ENCODE measurements around the gene ZFAND6.
"Not testable (repeated sequence)": the region's sequence is repeated elsewhere in the genome, so short reads cannot be mapped to it uniquely, and the experiment has no call there.

- TF ChIP-seq CTCF (IDR thresholded peaks at IDR 0.05); POLR2AphosphoS5 (IDR thresholded peaks at IDR 0.05; ENCODE audit: insufficient read depth in 1 of 2, low read depth in 1 of 2); POLR2A (IDR thresholded peaks at IDR 0.05): not testable (repeated sequence)
Measured at GRCh38 chr15:80017139-80017538, 42.3 kb upstream of the ZFAND6 start.

Data from vagina (tissue), 2 donors.